HL-60 (cell line): Measurements from ENCODE around the gene IL4I1.
"Not testable (repeated sequence)": the region's sequence is repeated elsewhere in the genome, so short reads cannot be mapped to it uniquely, and the experiment has no call there.

Source experiments
- DNase-seq, 2 experiments: peaks; one replicate each; pipeline ENCODE4 v3.0.0-alpha.2; 2010 to 2020; ENCODE audit warnings: low read depth in 1 of 2, low spot score in 1 of 2
- H3K27ac ChIP-seq: fragments of 250-450 bp; sonication (Bioruptor Pico); replicated peaks from 2 replicates; pipeline ENCODE4 v1.5.1; 2020; ENCODE audit warnings: mild to moderate bottlenecking, moderate library complexity
- H3K27me3 ChIP-seq: fragments of 250-450 bp; sonication (Bioruptor Pico); 2 replicates; pipeline ENCODE4 v1.5.1; 2021; ENCODE audit warnings: mild to moderate bottlenecking, moderate library complexity; ENCODE audit not compliant: insufficient read depth, poor library complexity, severe bottlenecking
- H3K4me3 ChIP-seq: replicated peaks from 2 replicates; pipeline ENCODE4 v1.5.1; 2011; ENCODE audit warnings: mild to moderate bottlenecking, control low read depth, low read length; ENCODE audit not compliant: insufficient read depth
- GABPA ChIP-seq: IDR thresholded peaks from 2 replicates; pipeline ENCODE4 v1.6.1; 2012; ENCODE audit warnings: low read depth
- POLR2AphosphoS5 ChIP-seq: IDR thresholded peaks from 2 replicates; pipeline ENCODE4 v1.6.1; 2012; ENCODE audit warnings: low read depth
- SPI1 ChIP-seq: IDR thresholded peaks from 2 replicates; pipeline ENCODE4 v1.6.1; 2012; ENCODE audit warnings: low read depth, mild to moderate bottlenecking, borderline replicate concordance
- long read RNA-seq: library from polyadenylated mRNA; unstranded; transcript quantifications from one replicate; pipeline ENCODE4 v2.0.0, GENCODE V29; 2020
- TF ChIP-seq, protein P1 (sequence below): IDR thresholded peaks from one replicate; pipeline ENCODE4 v1.5.1; 2011; ENCODE audit warnings: low read length, control low read depth, inconsistent platforms; ENCODE audit not compliant: insufficient read depth
- TF ChIP-seq, protein P2 (sequence below): IDR thresholded peaks from 2 replicates; pipeline ENCODE4 v1.6.1; 2012; ENCODE audit warnings: low read depth; ENCODE audit not compliant: insufficient replicate concordance

The IL4I1 gene, protein sequence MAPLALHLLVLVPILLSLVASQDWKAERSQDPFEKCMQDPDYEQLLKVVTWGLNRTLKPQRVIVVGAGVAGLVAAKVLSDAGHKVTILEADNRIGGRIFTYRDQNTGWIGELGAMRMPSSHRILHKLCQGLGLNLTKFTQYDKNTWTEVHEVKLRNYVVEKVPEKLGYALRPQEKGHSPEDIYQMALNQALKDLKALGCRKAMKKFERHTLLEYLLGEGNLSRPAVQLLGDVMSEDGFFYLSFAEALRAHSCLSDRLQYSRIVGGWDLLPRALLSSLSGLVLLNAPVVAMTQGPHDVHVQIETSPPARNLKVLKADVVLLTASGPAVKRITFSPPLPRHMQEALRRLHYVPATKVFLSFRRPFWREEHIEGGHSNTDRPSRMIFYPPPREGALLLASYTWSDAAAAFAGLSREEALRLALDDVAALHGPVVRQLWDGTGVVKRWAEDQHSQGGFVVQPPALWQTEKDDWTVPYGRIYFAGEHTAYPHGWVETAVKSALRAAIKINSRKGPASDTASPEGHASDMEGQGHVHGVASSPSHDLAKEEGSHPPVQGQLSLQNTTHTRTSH
- long read RNA-seq, partial matches to known transcripts = 0 of 1 reads
- long read RNA-seq, other reads (novel, unspliced or antisense) = 1 of 1 reads

DNA sequence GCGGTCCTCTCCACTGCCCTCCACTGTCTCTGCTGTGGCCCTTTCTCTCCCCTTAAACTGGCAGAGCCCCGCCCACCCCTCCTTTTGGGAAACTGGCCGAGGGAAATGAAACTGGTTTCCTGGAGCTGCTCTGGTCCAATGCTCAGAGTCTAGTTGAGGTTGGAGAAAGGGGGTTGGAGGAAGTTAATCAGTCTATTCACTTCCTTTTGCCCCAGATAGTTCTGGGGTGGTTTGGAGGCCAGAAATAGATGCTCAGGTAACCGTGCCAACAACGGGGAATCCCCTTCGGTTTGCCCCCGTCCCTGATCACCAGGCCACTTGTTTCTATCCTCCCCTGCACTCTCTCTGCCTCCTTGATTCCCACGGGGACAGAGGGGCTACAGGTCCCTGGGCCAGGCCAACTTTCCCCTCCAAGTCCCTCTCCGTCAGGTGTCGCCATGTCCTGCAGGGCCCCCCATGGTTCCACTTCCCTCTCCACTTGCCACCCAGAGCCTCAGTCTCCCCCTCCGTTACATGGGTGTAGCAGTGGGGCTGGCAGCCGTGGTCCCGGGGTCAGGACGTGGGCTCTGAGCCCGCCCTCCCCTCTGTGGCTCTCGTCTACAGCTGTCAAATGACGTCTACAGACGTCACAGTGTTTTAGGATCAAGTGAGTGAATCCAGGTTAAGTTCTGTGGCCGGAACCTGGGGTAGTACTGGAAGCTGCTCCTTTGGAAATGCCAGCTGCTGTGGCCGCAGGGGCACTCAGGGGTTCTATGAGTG, at the start of gene IL4I1:
IL4I1 (minus strand) TSS at position 25 of the 759 bp plus-strand sequence. CDS start 727 bp downstream, outside the sequence.
- no peak for TF ChIP-seq GABPA
- TF ChIP-seq, protein P1, sequence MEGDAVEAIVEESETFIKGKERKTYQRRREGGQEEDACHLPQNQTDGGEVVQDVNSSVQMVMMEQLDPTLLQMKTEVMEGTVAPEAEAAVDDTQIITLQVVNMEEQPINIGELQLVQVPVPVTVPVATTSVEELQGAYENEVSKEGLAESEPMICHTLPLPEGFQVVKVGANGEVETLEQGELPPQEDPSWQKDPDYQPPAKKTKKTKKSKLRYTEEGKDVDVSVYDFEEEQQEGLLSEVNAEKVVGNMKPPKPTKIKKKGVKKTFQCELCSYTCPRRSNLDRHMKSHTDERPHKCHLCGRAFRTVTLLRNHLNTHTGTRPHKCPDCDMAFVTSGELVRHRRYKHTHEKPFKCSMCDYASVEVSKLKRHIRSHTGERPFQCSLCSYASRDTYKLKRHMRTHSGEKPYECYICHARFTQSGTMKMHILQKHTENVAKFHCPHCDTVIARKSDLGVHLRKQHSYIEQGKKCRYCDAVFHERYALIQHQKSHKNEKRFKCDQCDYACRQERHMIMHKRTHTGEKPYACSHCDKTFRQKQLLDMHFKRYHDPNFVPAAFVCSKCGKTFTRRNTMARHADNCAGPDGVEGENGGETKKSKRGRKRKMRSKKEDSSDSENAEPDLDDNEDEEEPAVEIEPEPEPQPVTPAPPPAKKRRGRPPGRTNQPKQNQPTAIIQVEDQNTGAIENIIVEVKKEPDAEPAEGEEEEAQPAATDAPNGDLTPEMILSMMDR = no peak
- TF ChIP-seq SPI1 = no peak
- TF ChIP-seq, protein P2, sequence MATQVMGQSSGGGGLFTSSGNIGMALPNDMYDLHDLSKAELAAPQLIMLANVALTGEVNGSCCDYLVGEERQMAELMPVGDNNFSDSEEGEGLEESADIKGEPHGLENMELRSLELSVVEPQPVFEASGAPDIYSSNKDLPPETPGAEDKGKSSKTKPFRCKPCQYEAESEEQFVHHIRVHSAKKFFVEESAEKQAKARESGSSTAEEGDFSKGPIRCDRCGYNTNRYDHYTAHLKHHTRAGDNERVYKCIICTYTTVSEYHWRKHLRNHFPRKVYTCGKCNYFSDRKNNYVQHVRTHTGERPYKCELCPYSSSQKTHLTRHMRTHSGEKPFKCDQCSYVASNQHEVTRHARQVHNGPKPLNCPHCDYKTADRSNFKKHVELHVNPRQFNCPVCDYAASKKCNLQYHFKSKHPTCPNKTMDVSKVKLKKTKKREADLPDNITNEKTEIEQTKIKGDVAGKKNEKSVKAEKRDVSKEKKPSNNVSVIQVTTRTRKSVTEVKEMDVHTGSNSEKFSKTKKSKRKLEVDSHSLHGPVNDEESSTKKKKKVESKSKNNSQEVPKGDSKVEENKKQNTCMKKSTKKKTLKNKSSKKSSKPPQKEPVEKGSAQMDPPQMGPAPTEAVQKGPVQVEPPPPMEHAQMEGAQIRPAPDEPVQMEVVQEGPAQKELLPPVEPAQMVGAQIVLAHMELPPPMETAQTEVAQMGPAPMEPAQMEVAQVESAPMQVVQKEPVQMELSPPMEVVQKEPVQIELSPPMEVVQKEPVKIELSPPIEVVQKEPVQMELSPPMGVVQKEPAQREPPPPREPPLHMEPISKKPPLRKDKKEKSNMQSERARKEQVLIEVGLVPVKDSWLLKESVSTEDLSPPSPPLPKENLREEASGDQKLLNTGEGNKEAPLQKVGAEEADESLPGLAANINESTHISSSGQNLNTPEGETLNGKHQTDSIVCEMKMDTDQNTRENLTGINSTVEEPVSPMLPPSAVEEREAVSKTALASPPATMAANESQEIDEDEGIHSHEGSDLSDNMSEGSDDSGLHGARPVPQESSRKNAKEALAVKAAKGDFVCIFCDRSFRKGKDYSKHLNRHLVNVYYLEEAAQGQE = no peak
- TF ChIP-seq POLR2AphosphoS5 = no peak
- peak in 1 of 2 experiments; percentile 29 for DNase-seq
- no peak within 1 kb of the TSS for H3K4me3 ChIP-seq

DNA sequence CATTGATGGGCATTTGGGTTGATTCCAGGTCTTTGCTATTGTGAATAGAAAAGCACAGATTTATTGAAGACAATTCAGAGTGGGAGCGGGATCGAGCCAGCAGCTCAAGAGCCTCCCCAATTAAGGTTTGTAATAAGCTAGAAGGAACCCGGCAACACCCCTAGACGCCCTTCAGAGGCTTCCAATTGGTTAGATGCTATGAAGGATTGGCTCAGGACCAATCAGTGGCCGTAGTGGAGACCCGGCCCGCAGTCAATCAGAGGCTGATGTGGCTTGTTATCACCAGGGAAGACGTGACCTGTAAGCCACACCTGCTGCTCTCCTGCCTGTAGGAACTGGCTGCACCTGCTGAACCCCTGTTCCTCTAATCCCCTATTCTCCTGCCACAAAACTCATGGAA, 49.7 kb upstream of the IL4I1 start:
- TF ChIP-seq, protein P2 = no peak
- TF ChIP-seq, protein P1 = no peak
- TF ChIP-seq GABPA = no peak
- no peak overlapping the region for H3K4me3 ChIP-seq
- no peak for DNase-seq
- H3K27me3 ChIP-seq = no peaks in the 10 kb centered on the region
- no peak overlapping the region for H3K27ac ChIP-seq

More for the DNA sequence above, at the start of gene IL4I1:
- Histone ChIP-seq H3K27me3 (no peaks in the 10 kb centered on the region), H3K27ac (no peak within 1 kb of the TSS)

DNA sequence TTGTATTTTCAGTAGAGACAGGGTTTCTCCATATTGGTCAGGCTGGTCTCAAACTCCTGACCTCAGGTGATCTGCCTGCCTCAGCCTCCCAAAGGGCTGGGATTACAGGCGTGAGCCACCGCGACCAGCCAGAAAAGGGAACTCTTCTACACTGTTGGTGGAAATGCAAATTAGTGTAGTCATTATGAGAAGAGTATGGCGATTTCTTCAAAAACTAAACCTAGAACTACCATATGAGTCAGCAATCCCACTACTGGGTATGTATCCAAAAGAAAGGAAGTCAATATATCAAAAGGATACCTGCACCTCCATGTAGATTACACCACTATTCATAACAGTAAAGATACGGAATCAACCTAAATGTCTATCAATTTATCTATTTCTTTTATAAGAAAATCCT, 47.9 kb upstream of the IL4I1 start:
- not testable (repeated sequence) for H3K27me3 ChIP-seq, DNase-seq, H3K4me3 ChIP-seq, H3K27ac ChIP-seq
- peak; percentile 31; the same call in 1 of the 2 replicates for TF ChIP-seq SPI1

DNA sequence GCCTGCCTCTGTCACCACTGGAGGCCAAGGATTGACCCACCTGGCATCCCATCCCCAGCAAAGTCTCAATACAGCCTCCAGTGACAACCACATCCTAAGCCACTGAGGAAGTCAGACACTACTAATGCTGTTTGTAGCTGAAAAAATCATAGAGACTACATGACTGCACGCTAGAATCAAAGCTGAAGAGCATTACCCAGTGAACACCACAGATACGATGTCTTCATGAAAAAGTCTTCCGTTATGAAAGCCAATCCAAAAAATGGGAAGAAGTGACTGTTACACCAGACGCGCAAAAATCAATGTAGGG, 43.8 kb upstream of the IL4I1 start:
- no peak overlapping the region for H3K4me3 ChIP-seq
- H3K27ac ChIP-seq = no peak overlapping the region
- no peak for DNase-seq
- no peaks in the 10 kb centered on the region for H3K27me3 ChIP-seq
- TF ChIP-seq POLR2AphosphoS5 (no peak), SPI1 (no peak), GABPA (no peak)
- TF ChIP-seq, protein P1 = no peak
- TF ChIP-seq, protein P2 = no peak
